GM23338 (cell line): ENCODE results near the gene SRSF11. TPM values are rescaled to one million over a fixed set of nuclear protein-coding genes. Genes with fewer than 3 reads are reported as not detected.

Experiments used
- ATAC-seq: fragments of 200-7000 bp; cut with Tn5 transposase; 3 replicates; pipeline ENCODE4 v1.9.1; 2020
- DNase-seq: peaks from one replicate; pipeline ENCODE4 v3.0.0-alpha.2; 2015; ENCODE audit warnings: low spot score
- H2AFZ ChIP-seq: fragments of 200-600 bp; sonication (generic); 2 replicates; pipeline ENCODE4 v1.8.0; 2016; ENCODE audit warnings: antibody characterized with exemption, mild to moderate bottlenecking, moderate library complexity
- H3F3A ChIP-seq: fragments of 200-600 bp; sonication (generic); replicated peaks from 2 replicates; pipeline ENCODE4 v1.8.0; 2017; ENCODE audit warnings: antibody characterized with exemption, mixed run types, low read depth
- H3K27ac ChIP-seq: fragments of 200-600 bp; sonication (generic); 2 replicates; pipeline ENCODE4 v1.6.1; 2016; ENCODE audit warnings: low read depth
- H3K27me3 ChIP-seq: fragments of 200-600 bp; sonication (generic); 2 replicates; pipeline ENCODE4 v1.8.0; 2016; ENCODE audit warnings: mild to moderate bottlenecking, mixed run types, moderate library complexity; ENCODE audit not compliant: insufficient read depth
- H3K36me3 ChIP-seq: fragments of 200-600 bp; sonication (generic); 2 replicates; pipeline ENCODE4 v1.8.0; 2016; ENCODE audit warnings: mild to moderate bottlenecking; ENCODE audit not compliant: insufficient read depth
- H3K4me1 ChIP-seq: fragments of 200-600 bp; sonication (generic); 2 replicates; pipeline ENCODE4 v1.8.0; 2016; ENCODE audit warnings: mild to moderate bottlenecking, moderate library complexity; ENCODE audit not compliant: insufficient read depth
- H3K4me2 ChIP-seq: fragments of 200-600 bp; sonication (generic); 2 replicates; pipeline ENCODE4 v1.7.1; 2017; ENCODE audit warnings: mixed run types
- H3K4me3 ChIP-seq: fragments of 200-600 bp; sonication (generic); 2 replicates; pipeline ENCODE4 v1.6.1; 2016; ENCODE audit warnings: mixed run types
- H3K79me2 ChIP-seq: fragments of 200-600 bp; sonication (generic); replicated peaks from 2 replicates; pipeline ENCODE4 v1.8.0; 2017; ENCODE audit warnings: mild to moderate bottlenecking; ENCODE audit not compliant: insufficient read depth
- H3K9me2 ChIP-seq: fragments of 200-600 bp; sonication (generic); 2 replicates; pipeline ENCODE4 v1.8.0; 2017; ENCODE audit not compliant: insufficient read depth
- H4K20me1 ChIP-seq: fragments of 200-600 bp; sonication (generic); replicated peaks from 2 replicates; pipeline ENCODE4 v1.8.0; 2017; ENCODE audit warnings: mild to moderate bottlenecking; ENCODE audit not compliant: insufficient read depth
- H3K27ac Mint-ChIP-seq: 2 replicates; pipeline ENCODE4 v1.8.0; 2020; ENCODE audit warnings: inconsistent platforms, mild to moderate bottlenecking, moderate library complexity, mixed read lengths
- H3K27me3 Mint-ChIP-seq: 3 replicates; pipeline ENCODE4 v1.8.0; 2022; ENCODE audit warnings: low read depth, mild to moderate bottlenecking, moderate library complexity, mixed read lengths, inconsistent platforms; ENCODE audit not compliant: insufficient read depth, poor library complexity
- H3K36me3 Mint-ChIP-seq: 3 replicates; pipeline ENCODE4 v1.8.0; 2021; ENCODE audit warnings: low read depth, mild to moderate bottlenecking, inconsistent platforms, moderate library complexity, mixed read lengths
- H3K4me1 Mint-ChIP-seq: 3 replicates; pipeline ENCODE4 v1.8.0; 2020; ENCODE audit warnings: mild to moderate bottlenecking, inconsistent platforms, mixed read lengths
- H3K4me3 Mint-ChIP-seq: 3 replicates; pipeline ENCODE4 v1.8.0; 2021; ENCODE audit warnings: moderate library complexity, mild to moderate bottlenecking, inconsistent platforms, mixed read lengths
- H3K9me3 Mint-ChIP-seq: 3 replicates; pipeline ENCODE4 v1.8.0; 2020; ENCODE audit warnings: moderate library complexity, mild to moderate bottlenecking, inconsistent platforms, mixed read lengths
- CREB1 ChIP-seq: fragments of 250-450 bp; sonication (Bioruptor Pico); IDR thresholded peaks from 2 replicates; pipeline ENCODE4 v1.5.0; 2020; ENCODE audit warnings: low read depth, mild to moderate bottlenecking, moderate library complexity
- CTCF ChIP-seq, 2 experiments: fragments of 200-600 bp in 1 of 2; sonication (generic) in 1 of 2; conservative IDR thresholded peaks; 2 replicates each; pipeline versions ENCODE4 v1.5.1 to v1.6.1; 2016 to 2017; ENCODE audit warnings: antibody characterized with exemption in 2 of 2, low read depth in 2 of 2, mild to moderate bottlenecking in 2 of 2, moderate library complexity in 1 of 2
- ETS1 ChIP-seq: IDR thresholded peaks from 2 replicates; pipeline ENCODE4 v1.6.1; 2016; ENCODE audit warnings: antibody characterized with exemption
- EZH2 ChIP-seq: fragments of 200-600 bp; sonication (generic); IDR thresholded peaks from one replicate; pipeline ENCODE4 v1.8.0; 2017; ENCODE audit warnings: antibody characterized with exemption, mild to moderate bottlenecking, low read depth; ENCODE audit not compliant: unreplicated experiment
- EZH2phosphoT487 ChIP-seq: fragments of 200-600 bp; sonication (generic); IDR thresholded peaks from one replicate; pipeline ENCODE4 v1.8.1; 2018; ENCODE audit warnings: antibody characterized with exemption; ENCODE audit not compliant: unreplicated experiment
- JUNB ChIP-seq: IDR thresholded peaks from one replicate; pipeline ENCODE4 v1.6.1; 2016; ENCODE audit warnings: antibody characterized with exemption; ENCODE audit not compliant: unreplicated experiment
- NANOG ChIP-seq: IDR thresholded peaks from 2 replicates; pipeline ENCODE4 v1.6.1; 2016; ENCODE audit warnings: antibody characterized with exemption, borderline replicate concordance
- POLR2AphosphoS5 ChIP-seq: IDR thresholded peaks from 2 replicates; pipeline ENCODE4 v1.6.1; 2016; ENCODE audit warnings: antibody characterized with exemption, low read depth
- REST ChIP-seq: IDR thresholded peaks from one replicate; pipeline ENCODE4 v1.6.1; 2018; ENCODE audit warnings: antibody characterized with exemption; ENCODE audit not compliant: unreplicated experiment
- STAT1 ChIP-seq: IDR thresholded peaks from one replicate; pipeline ENCODE4 v1.6.1; 2016; ENCODE audit warnings: antibody characterized with exemption; ENCODE audit not compliant: unreplicated experiment
- ZNF114 ChIP-seq: fragments of 250-450 bp; sonication (Bioruptor Pico); IDR thresholded peaks from 2 replicates; pipeline ENCODE4 v1.5.0; 2020; ENCODE audit warnings: mild to moderate bottlenecking, moderate library complexity
- ZNF331 ChIP-seq: fragments of 250-450 bp; sonication (Bioruptor Pico); IDR thresholded peaks from 2 replicates; pipeline ENCODE4 v1.5.0; 2020; ENCODE audit warnings: low read depth, mild to moderate bottlenecking, moderate library complexity
- ZNF462 ChIP-seq: fragments of 250-450 bp; sonication (Bioruptor Pico); IDR thresholded peaks from 2 replicates; pipeline ENCODE4 v1.5.0; 2020; ENCODE audit warnings: mild to moderate bottlenecking, moderate library complexity
- polyA plus RNA-seq: library from polyadenylated mRNA; unstranded; fragments of >200 nt; fragmentation: Nextera tagmentation; extraction: Ambion mirVana; gene quantifications from 2 replicates; pipeline ENCODE4 v1.2.1, GENCODE V29; 2016
- total RNA-seq: library from RNA; depleted of rRNA; stranded (reverse); fragments of >200 nt; shearing (Covaris generic); gene quantifications from 2 replicates; pipeline ENCODE4 v1.2.3, GENCODE V29; 2014

SRSF11 gene
- total and polyA plus RNA-seq, 2 experiments from 2014 or later = 182 to 372 TPM

- no peak for TF ChIP-seq ZNF462 (CRISPR knock-in tag)
Measured at GRCh38 chr1:70295749-70296148, 74.6 kb downstream of the SRSF11 start (continued).

GRCh38 chr1:70299472-70299871 is 78.3 kb downstream of the SRSF11 start:
- no peaks in the 10 kb centered on the region for H3K9me3 Mint-ChIP-seq
- H3K79me2 ChIP-seq = no peaks in the 10 kb centered on the region
- ATAC-seq (no peak), DNase-seq (no peak)
- H3K27ac Mint-ChIP-seq = no peak overlapping the region
- H3K27ac ChIP-seq = no peak overlapping the region
- no peak overlapping the region for H3K4me3 ChIP-seq
- peaks cover 6% of the 10 kb centered on the region; the same call in 1 of the 2 replicates for H3K36me3 ChIP-seq
- no peak overlapping the region for H3K4me2 ChIP-seq
- peaks cover 12% of the 10 kb centered on the region for H3K36me3 Mint-ChIP-seq
- no peaks in the 10 kb centered on the region for H3F3A ChIP-seq
- H4K20me1 ChIP-seq = no peaks in the 10 kb centered on the region
- H3K4me1 ChIP-seq = no peaks in the 10 kb centered on the region
- no peak overlapping the region for H3K4me3 Mint-ChIP-seq
- no peak overlapping the region for H2AFZ ChIP-seq
- H3K27me3 Mint-ChIP-seq = no peaks in the 10 kb centered on the region
- no peaks in the 10 kb centered on the region for H3K9me2 ChIP-seq
- no peaks in the 10 kb centered on the region for H3K4me1 Mint-ChIP-seq
- H3K27me3 ChIP-seq = no peaks in the 10 kb centered on the region
- TF ChIP-seq POLR2AphosphoS5 = no peak
- no peak for TF ChIP-seq JUNB
- no peak for TF ChIP-seq EZH2
- TF ChIP-seq CTCF (conservative IDR thresholded peaks at IDR 0.05; ENCODE audit: low read depth in 2 of 2) = no peak
- TF ChIP-seq CREB1 (CRISPR knock-in tag) = no peak
- TF ChIP-seq STAT1 = no peak
- no peak for TF ChIP-seq REST
- TF ChIP-seq ZNF114 (CRISPR knock-in tag) = no peak
- TF ChIP-seq ZNF331 (CRISPR knock-in tag) = no peak
- TF ChIP-seq EZH2phosphoT487 = no peak
- no peak for TF ChIP-seq NANOG
- TF ChIP-seq ETS1 = no peak
